ENCODE data around the gene DUOX1. TPM values are rescaled to one million over a fixed set of nuclear protein-coding genes. Genes with fewer than 3 reads are reported as not detected.

DUOX1 gene
- polyA plus RNA-seq, 3 donors: 0.22 TPM; not detected in 2

DNA sequence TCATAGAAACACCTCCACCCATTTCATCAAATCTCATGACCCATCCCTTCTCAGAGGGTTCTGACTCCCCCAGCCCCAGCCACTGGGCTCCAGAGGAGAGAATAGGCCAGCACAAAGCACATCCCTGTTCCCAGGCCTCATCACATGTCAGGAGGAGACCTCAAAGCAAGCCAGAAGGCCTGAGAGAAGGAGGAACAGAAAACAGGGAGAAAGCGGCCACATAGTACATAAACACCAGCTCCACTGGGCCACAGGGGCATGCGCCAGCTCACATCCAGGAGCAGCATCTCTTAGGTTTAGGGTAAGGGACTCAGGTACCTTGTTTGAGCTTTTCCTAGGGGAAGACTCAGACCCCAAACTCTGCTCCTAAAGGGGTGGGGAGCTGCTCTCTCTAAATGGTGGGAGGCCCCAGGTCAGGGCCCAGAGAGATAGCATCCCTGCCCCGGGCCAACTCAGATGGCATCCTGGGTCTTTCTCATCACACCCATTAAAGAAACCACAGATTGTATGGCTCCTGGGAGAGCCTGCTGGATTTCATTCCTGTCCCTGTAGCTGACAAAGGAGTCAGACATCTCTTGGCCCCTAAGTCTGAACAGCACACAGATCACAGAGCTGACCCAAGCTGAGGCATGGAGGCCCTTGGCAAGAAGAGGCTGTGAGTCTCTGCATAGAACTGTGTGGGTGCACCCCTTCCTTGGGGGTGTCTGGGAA is 55.4 kb downstream of the DUOX1 start:
- Histone ChIP-seq H2AFZ (ENCODE audit: insufficient read depth, low read depth, low read length, poor library complexity, severe bottlenecking) (no peak overlapping the region), H4K20me1 (ENCODE audit: insufficient read depth, low read length) (no peaks in the 10 kb centered on the region), H3K36me3 (replicated peaks in 1 of 2; ENCODE audit: control insufficient read depth in 1 of 2, insufficient read depth in 2 of 2, low read length in 2 of 2) (no peaks in the 10 kb centered on the region), H3K4me2 (replicated peaks; ENCODE audit: extremely low read depth, low read length, poor library complexity, severe bottlenecking) (no peak overlapping the region), H3K9ac (ENCODE audit: insufficient read depth, low read length, poor library complexity, severe bottlenecking) (no peak overlapping the region), H3K27me3 (ENCODE audit: control insufficient read depth in 2 of 2, insufficient read depth in 2 of 2, low read length in 2 of 2) (peaks cover 4 to 24% of the 10 kb centered on the region in 2 donors), H3K79me2 (ENCODE audit: insufficient read depth, low read length) (no peaks in the 10 kb centered on the region), H3K9me3 (replicated peaks in 1 of 2; ENCODE audit: control insufficient read depth in 1 of 2, insufficient read depth in 1 of 2, low read length in 2 of 2) (no peaks in the 10 kb centered on the region), H3K4me1 (ENCODE audit: control insufficient read depth in 1 of 2, insufficient read depth in 2 of 2, low read length in 2 of 2) (peaks cover 20 to 21% of the 10 kb centered on the region in 2 donors), H3K4me3 (replicated peaks in 1 of 3; ENCODE audit: low read depth in 2 of 3, low read length in 3 of 3) (no peak overlapping the region), H3K27ac (ENCODE audit: low read depth in 1 of 2, low read length in 2 of 2) (no peak overlapping the region)
- Mint-ChIP-seq H3K4me1 (peaks cover 27% of the 10 kb centered on the region), H3K4me3 (no peak overlapping the region), H3K27ac (no peak overlapping the region), H3K9me3 (peaks cover 0 to 11% (median 2%) of the 10 kb centered on the region in 7 donors), H3K36me3 (peaks cover 0 to 15% of the 10 kb centered on the region in 2 donors), H3K27me3 (ENCODE audit: low read depth in 3 of 3) (peaks cover 31 to 32% (median 32%) of the 10 kb centered on the region in 3 donors)
- TF ChIP-seq, protein P1, sequence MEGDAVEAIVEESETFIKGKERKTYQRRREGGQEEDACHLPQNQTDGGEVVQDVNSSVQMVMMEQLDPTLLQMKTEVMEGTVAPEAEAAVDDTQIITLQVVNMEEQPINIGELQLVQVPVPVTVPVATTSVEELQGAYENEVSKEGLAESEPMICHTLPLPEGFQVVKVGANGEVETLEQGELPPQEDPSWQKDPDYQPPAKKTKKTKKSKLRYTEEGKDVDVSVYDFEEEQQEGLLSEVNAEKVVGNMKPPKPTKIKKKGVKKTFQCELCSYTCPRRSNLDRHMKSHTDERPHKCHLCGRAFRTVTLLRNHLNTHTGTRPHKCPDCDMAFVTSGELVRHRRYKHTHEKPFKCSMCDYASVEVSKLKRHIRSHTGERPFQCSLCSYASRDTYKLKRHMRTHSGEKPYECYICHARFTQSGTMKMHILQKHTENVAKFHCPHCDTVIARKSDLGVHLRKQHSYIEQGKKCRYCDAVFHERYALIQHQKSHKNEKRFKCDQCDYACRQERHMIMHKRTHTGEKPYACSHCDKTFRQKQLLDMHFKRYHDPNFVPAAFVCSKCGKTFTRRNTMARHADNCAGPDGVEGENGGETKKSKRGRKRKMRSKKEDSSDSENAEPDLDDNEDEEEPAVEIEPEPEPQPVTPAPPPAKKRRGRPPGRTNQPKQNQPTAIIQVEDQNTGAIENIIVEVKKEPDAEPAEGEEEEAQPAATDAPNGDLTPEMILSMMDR (IDR thresholded peaks at IDR 0.05): no peak
- DNase-seq: no peak
- intact Hi-C loops (cut with micrococcal nuclease): no loop called here
- WGBS (ENCODE audit: insufficient coverage): 100% methylated on average over 1 of the region's 3 CpGs

DNA sequence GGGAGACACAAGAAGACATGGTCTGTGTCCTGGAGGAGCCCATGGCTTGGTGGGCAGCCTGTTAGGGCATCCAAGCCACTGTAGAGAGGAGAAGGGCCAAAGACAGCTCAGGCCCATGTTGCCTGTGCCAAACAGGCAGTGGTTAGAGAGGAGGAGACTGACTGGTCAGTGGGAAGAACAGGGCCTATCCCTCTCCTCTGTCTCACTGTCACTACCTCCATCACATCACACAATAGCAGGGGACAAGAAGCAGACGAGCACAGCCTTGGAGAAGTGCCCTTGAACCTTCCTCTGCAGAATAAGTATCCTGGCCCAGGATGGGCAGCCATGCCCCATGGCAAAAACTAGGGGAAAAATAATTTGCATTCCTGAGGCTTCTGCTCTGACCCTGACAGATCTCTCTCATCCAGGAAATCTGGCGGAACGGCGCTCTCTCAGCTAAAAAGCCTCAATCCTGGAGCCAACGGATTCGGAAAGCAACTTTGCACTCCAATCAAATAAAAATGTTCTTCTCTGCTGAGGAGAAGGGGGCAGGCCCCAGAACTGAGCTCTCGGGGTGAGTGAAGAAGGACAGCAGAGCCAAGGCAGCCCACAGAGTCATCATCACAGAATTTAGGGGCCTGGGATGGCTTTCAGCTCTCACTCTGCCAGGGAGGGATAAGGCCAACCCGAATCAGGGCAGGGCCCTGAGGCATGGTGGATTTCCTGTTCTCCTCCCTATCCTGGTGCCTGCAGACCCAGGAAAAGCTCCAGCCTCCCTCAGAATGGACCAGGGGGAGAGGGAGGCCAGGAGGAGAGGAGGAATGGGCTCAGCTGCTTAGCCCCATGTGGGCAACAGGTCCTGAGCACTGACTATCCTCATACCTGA is 56.3 kb downstream of the DUOX1 start:
- Histone ChIP-seq H3K9me3 (replicated peaks in 1 of 2; ENCODE audit: control insufficient read depth in 1 of 2, insufficient read depth in 1 of 2, low read length in 2 of 2) (no peaks in the 10 kb centered on the region), H3K9ac (ENCODE audit: insufficient read depth, low read length, poor library complexity, severe bottlenecking) (no peak overlapping the region), H3K4me3 (replicated peaks in 1 of 3; ENCODE audit: low read depth in 2 of 3, low read length in 3 of 3) (no peak overlapping the region), H3K79me2 (ENCODE audit: insufficient read depth, low read length) (no peaks in the 10 kb centered on the region), H4K20me1 (ENCODE audit: insufficient read depth, low read length) (no peaks in the 10 kb centered on the region), H3K4me2 (replicated peaks; ENCODE audit: extremely low read depth, low read length, poor library complexity, severe bottlenecking) (no peak overlapping the region), H3K27ac (ENCODE audit: low read depth in 1 of 2, low read length in 2 of 2) (no peak overlapping the region), H3K4me1 (ENCODE audit: control insufficient read depth in 1 of 2, insufficient read depth in 2 of 2, low read length in 2 of 2) (peaks cover 18% of the 10 kb centered on the region in 2 donors), H3K36me3 (replicated peaks in 1 of 2; ENCODE audit: control insufficient read depth in 1 of 2, insufficient read depth in 2 of 2, low read length in 2 of 2) (no peaks in the 10 kb centered on the region), H2AFZ (ENCODE audit: insufficient read depth, low read depth, low read length, poor library complexity, severe bottlenecking) (no peak overlapping the region), H3K27me3 (ENCODE audit: control insufficient read depth in 2 of 2, insufficient read depth in 2 of 2, low read length in 2 of 2) (peaks cover 4 to 24% of the 10 kb centered on the region in 2 donors)
- Mint-ChIP-seq H3K9me3 (peaks cover 0 to 8% (median 2%) of the 10 kb centered on the region in 7 donors), H3K4me1 (peaks cover 22% of the 10 kb centered on the region), H3K27me3 (ENCODE audit: low read depth in 3 of 3) (peaks cover 28 to 33% (median 32%) of the 10 kb centered on the region in 3 donors), H3K27ac (peak overlapping the region in 1 of 7 donors; percentile 54), H3K36me3 (peaks cover 0 to 15% of the 10 kb centered on the region in 2 donors), H3K4me3 (no peak overlapping the region)
- intact Hi-C loops (cut with micrococcal nuclease): no loop called here
- TF ChIP-seq, protein P1 (IDR thresholded peaks at IDR 0.05): no peak
- WGBS (ENCODE audit: insufficient coverage): 93% methylated on average over 3 of the region's 8 CpGs
- no peak for DNase-seq

All from CD14-positive monocyte (primary cell).